T-helper 1 cell (primary cell): ENCODE data around the gene HIKESHI.
"Not testable (repeated sequence)": the region's sequence is repeated elsewhere in the genome, so short reads cannot be mapped to it uniquely, and the experiment has no call there.

Experiments used
- DNase-seq, 5 donors: peaks; one replicate each; pipeline ENCODE4 v3.0.0-alpha.2; 2012 to 2020
- total RNA-seq, 4 donors: gene quantifications; one replicate each; lab custom pipeline; 2026; lab: John Stamatoyannopoulos, UW

HIKESHI gene, protein sequence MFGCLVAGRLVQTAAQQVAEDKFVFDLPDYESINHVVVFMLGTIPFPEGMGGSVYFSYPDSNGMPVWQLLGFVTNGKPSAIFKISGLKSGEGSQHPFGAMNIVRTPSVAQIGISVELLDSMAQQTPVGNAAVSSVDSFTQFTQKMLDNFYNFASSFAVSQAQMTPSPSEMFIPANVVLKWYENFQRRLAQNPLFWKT
- total RNA-seq, result 14.7 to 22.6 (median 17.7) reads per million in 4 donors

DNA sequence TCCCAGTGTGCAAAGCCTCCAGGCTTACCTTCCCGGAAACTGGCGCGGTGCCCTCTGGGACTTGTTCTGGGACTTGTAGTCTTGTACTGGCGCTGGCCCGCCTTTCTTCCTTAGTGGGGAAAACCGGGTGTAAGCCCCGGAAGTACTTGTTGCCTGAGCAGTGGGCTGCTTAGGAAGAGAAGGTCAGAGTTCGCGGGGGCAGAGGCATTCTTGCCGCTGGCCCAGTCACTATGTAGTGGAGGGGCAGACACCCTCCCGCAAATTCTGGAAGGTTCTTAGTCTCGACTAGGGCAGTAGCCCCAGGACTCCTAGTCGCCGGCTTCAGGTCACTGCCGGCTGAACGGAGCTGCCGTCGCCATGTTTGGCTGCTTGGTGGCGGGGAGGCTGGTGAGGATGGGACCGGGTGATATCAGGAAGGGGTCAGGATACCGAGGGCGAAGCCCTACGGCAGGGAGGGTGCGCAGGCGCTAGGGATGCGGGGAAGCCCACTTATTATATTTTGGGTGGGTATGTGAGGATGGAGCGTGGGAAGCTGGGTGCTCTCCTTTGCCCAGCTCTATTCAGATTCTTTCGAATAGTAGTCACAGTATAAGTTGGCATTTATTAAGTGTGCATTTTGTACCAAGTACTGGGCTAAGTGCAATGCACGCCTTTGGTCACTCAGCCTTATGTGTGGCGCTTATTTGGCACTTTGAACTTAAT lies at the start of gene HIKESHI:
Gene HIKESHI, plus strand, starts transcription at position 149 of the 702 bp plus-strand sequence. Its CDS starts 209 bp downstream, at position 358.
- peak; percentile 81 to 91 (median 86) for DNase-seq

GRCh38 chr11:86255896-86256295 lies 46.1 kb upstream of the HIKESHI start:
- peak in 1 of 5 donors; percentile 24 for DNase-seq

- no peak for DNase-seq
Observed at GRCh38 chr11:86256608-86257007, 45.4 kb upstream of the HIKESHI start.

DNA sequence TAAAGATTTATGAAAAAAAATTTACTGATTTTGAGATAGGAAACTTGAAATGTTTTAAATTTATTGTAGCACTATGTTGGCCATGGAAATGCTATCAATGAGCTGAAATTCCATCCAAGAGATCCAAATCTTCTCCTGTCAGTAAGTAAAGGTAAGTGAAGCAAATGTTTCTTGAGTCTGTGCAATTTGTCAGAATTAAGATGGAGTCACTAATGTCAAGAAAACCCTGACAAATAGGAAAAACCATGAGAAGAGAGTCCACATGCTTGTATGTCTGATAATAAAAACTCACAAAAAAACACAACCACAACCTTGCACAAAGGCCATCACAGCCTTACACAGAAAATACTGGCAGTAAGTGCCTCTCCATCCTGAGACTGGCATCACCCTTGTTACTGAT lies 44.6 kb upstream of the HIKESHI start:
- no peak for DNase-seq

DNA sequence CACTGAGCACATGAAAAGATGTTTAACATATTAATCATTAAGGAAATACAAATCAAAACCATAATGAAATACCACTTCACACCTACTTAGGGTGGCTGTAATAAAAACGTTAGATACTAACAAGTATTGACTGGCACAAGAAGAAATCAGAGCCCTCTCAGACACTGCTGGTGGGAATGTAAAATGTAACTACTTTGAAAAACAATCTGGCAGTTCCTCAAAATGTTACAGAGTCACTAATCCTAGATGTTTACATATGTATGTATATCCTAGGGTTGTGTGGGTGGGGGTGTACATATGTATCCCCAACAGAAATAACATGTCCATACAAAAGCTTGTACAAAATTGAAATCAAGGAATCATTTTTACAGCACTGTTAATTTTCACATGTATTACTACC lies 42.3 kb upstream of the HIKESHI start:
- DNase-seq, result no peak

DNA sequence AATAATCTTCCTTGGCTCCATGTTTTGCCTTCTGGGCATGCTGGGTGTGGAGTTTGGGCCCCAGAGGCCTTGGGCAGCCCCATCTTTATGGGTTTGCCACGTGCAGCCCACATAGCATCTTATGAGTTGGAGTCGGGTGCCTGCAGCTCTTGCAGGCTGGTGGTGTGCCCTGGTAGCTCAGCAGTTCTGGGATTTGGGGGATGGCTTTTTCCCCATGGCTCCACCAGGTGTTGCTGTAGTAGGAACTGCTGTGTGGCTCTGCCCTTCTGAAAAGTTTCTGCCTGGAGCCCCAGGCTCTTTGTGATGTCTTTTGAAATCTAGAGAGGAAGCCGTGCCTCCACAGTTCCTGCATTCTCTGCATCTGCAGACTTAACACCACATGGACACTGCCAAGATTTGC lies 40.7 kb upstream of the HIKESHI start:
- DNase-seq, result no peak

DNA sequence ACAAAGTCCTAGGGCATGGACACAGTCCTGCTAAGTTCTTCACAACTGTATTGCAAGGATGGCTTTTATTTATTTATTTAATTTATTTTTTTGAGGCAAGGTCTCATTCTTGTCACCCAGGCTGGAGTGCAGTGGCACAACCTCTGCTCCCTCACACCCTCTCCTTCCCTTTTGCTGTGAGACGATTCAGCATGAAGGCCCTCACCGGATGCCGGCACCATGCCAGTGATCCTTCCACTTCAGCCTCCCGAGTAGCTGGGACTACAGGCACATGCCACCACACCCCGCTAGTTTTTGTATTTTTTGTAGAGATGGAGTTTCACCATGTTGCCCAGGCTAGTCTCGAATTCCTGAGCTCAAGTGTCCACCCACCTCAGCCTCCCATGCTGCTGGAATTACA lies 39.7 kb upstream of the HIKESHI start:
- no peak for DNase-seq

- DNase-seq, result no peak
Observed at GRCh38 chr11:86264649-86265048, 37.4 kb upstream of the HIKESHI start.

DNA sequence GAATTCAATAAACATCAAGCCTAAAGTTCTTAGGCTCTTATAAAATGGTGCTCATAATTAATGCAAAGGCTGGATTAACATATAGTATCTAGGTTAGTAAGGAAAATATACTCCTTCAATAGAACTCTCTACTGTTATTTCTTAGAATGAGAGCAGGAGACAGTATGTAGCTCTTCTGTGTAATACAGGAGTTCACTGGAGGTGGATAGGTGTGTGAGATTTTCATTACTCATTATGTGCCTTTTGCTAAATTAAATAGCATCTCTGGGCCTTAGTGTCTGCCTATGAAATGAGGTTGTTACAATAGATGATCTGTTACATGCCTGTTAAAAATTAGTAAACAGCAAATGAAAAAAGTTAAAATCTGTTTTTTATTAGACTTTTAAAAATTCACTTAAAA lies 36.8 kb upstream of the HIKESHI start:
- DNase-seq, result no peak

DNA sequence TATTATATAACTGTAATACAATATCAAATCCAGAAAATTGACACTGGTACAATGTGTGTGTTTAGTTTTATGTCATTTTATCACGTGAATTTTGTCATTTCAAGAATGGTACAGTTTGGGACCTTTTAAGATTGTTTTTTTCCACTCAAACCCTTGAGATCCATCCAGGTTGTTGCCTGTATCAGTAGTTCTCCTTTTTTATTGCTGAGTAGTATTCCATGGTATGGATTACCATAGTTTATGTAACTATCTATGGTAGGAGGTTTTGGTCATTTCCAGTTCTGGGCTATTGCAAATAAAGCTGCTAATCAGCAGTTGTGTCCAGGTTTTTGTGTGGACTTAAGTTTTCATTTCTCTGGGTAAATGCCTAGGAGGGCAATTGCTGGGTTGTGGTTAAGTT lies 32.4 kb upstream of the HIKESHI start:
- DNase-seq, result no peak

- no peak for DNase-seq
Observed at GRCh38 chr11:86274503-86274902, 27.5 kb upstream of the HIKESHI start.

DNA sequence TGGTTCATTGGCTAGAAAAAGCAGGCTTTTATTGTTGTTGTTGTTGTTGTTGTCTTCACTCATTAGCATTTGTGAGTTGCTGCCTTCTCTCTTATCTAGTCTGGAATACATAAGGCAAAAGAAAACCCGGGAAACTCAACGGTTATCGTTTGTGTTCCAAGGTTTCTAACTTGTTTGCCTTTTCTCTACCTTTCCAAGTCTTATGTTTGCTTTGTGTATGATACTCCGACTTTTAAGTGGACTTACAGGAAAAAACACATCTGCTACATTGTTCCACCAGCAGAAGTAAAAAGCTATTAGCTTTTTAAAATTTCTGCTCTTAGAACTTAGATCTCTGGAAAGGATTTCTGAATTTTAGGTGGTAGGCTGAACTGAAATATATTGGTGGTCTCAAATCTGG lies 27.0 kb upstream of the HIKESHI start:
- no peak for DNase-seq

DNA sequence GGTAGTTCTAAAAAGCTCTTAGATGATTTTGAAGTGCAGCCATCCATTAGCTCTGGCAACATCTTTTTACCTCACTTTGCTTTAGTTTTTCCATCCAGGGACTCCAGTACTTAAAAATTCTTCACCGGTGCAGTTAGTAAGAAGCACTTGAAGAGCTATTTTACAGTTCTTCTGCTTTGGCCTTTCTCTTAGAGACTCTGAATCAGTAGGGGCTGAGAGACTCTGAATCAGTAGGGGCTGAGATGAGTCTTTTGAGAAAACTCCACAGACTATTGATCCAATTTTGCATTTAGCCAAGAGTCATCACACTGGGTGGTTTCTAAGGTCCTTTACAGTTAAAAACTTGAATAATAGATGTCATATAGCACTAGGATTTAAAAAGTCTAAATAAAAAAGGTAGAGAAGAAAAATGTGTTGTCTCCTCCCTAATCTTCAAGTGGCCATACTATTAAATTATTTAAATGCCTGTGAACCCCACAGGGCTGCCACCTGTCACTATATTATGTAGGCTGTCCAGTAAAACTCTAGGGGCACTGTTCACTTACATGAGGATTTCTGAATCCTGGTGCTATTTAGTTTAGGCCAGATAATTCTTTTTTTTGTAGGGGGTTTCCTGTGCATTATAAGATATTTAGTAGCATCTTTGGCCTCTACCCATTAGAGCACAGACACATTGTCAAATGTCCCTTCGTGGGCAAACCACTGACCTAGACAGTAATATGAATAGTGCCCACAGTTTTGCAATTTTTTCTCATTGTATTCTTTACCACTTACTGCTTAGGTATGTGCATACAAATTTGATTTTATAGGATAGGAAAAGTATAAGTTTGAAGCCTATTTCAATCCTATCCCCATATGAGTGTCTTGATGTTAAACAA lies 26.3 kb upstream of the HIKESHI start:
- DNase-seq, result no peak

DNA sequence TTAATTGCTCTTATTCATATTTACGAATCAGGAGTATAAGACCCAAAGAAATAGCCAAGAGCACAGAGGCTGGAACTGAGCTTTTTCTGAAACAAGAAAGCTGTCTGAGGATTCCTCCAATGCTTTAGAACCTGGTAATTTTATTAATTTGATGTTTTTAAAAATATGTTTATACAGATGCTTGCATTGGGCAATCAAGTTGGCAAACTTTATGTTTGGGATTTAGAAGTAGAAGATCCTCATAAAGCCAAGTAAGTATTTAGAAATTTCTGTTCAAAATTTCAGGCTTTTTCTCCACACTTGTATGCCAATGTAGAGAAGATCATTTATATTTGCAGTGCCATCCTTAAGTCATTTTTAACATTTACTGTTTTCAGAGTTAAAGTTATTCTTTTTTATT lies 24.3 kb upstream of the HIKESHI start:
- DNase-seq, result no peak

GRCh38 chr11:86278226-86278625 lies 23.8 kb upstream of the HIKESHI start:
- DNase-seq, result no peak

GRCh38 chr11:86279747-86280146 lies 22.3 kb upstream of the HIKESHI start:
- no peak for DNase-seq

DNA sequence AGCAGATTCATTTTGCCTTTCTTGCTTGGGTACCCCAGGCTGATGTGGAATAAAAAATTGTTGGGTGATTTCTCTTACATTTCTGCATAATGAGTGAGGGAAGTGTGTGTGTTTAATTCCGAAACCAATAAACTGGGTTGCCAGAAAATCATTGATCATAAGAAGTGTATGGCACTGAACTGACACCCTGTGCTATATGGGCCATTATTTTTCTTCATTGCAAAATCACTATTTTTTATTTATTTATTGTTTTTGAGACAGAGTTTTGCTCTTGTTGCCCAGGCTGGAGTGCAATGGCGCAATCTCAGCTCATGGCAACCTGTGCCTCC lies 14.6 kb upstream of the HIKESHI start:
- DNase-seq, result no peak

DNA sequence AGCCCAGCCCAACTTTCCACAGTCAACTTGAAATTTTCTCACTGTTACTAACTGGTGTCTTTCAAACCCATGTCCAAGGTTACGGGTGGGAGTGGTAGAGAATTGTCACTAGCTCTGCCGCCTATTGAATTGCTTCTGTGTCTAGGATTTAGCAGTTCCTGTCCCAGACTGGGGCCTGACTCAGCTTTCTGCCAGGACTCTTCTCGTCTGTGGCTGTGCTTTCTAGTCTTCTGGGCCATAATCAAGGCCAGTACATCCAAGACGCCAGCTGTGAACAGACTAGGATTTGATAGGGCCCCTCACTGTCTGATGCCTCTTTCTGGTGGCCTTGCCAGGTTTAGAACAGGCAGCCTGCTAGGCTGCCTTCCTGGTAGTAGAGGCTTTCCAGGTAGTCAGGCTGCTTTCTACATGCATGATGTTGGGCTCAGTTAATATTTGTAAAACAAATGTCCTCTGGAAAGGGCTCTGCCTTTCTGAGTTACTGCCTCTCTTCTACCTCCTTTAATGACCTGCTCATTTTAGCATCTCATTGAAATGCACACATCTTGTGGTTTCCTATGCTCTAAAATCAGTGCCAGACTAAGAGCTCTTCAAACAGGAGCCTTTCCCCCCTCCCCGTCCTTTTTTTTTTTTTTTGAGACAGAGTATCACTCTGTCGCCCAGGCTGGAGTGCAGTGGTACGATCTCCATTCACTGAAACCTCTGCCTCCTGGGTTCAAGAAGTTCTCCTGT lies 13.1 kb upstream of the HIKESHI start:
- peak in 1 of 5 donors; percentile 48 for DNase-seq

DNA sequence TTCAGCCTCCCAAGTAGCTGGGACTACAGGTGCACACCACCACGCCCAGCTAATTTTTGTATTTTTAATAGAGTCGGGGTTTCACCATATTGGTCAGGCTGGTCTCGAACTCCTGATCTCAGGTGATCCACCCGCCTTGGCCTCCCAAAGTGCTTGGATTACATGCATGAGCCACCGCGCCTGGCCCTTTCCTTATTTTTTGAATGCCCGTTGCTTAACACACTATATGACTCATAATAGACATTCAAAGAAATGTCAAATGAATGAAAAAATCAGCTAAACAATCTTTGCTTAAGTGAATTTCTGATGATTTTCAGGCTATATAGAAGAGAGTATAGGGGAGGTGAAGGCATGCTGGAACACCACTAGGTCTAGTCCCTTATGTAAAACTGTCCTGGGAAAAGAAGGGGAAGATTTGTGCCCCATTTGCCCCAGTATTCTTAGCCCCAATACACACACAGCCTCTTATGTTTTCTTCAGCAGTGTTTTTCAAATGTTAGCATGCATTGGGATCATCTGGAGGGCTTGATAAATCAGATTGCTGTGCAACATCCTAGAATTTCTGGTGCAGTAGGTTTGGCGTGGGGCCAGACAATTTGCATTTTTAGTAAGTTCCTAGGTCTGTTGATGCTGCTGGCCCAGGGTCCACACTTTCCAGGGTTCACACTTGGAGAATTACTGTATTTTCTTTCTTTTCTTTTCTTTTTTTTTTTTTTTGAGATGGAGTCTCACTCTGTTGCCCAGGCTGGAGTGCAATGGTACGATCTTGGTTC lies 12.3 kb upstream of the HIKESHI start:
- DNase-seq, result not testable (repeated sequence)

DNA sequence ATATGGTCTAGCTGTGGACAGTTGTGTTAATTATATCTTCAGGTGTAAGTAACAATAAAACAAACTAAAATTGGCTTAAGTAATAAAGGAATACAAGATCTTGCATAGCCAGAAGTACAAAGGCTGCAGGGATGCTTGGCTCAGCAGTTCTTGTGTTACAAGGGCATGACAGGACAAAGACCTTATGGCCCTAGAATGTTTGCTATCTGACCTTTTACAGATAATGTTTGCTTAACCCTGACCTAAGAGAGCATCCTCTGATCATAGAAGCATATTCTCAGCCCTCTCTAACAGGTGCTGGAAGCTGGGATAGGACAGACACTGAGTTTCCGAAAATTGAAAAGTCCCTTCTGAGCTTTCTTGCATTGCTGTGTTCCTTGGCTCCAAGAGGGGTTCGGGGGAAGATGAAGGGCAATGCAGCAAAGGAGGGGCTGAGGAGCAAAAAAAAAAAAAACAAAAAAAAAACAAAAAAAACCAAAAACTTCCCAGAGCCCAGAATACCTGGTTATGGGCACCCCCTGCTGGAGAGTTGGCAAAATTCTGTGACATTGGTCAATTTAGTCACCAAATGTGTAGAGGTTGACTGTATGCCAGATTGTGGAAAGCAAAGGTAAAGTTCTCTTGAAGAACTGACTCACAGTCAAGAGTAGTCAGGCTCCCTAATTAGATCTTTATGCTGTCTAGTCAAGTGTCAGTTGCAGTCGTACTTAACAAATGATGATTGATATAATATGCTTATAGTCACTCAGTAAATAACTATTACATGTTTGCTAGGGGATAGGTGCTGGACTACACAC lies 10.4 kb upstream of the HIKESHI start:
- peak; percentile 11 to 71 (median 39) for DNase-seq

DNA sequence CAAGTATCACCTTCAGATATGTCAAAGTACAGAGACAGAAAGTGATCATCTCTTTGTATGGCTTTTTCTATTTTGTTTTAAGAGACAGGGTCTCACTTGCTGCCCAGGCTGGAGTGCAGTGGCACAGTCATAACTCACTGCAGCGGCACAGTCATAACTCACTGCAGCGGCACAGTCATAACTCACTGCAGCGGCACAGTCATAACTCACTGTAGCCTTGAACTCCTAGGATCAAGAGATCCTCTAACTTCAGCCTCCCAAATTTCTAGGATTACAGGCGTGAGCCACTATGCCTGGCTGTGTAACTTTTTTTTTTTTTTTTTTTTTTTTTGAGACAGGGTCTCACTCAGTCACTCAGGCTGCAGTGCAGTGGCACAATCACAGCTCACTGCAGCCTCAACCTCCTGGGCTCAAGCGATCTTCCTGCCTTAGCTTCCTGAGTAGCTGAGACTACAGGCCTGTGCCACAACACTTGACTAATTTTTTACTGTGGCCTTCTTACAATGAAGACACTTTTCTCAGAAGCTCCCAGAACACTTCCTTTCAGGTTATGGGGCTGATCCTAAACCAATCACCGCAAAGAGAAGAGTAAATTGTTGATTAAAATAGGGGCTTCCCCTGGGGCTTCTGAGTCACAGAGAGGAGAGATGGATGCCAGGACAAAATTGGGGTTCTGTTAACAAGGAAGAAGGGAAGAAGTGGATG lies 9.0 kb upstream of the HIKESHI start:
- DNase-seq, result peak in 2 of 5 donors; percentile 10 to 92
